H1 (cell line): Measurements from ENCODE around the gene ARHGAP26. TPM values are rescaled to one million over a fixed set of nuclear protein-coding genes. Genes with fewer than 3 reads are reported as not detected.

Experiments used
- JUN ChIP-seq: IDR thresholded peaks from 2 replicates; pipeline ENCODE4 v1.6.1; 2011; ENCODE audit warnings: low read depth, mild to moderate bottlenecking, improper control_type of control experiment, low read length
- SIN3A ChIP-seq, 2 experiments: IDR thresholded peaks in 1 of 2; conservative IDR thresholded peaks in 1 of 2; 2 replicates each; pipeline ENCODE4 v1.6.1; 2011 to 2012; ENCODE audit warnings: low read length in 2 of 2, improper control_type of control experiment in 1 of 2, low read depth in 1 of 2, mild to moderate bottlenecking in 1 of 2
- SRF ChIP-seq: IDR thresholded peaks from 2 replicates; pipeline ENCODE4 v1.6.1; 2011; ENCODE audit warnings: mild to moderate bottlenecking, low read depth, low read length, moderate library complexity
- polyA plus RNA-seq, 7 experiments: library from polyadenylated mRNA; depleted of rRNA in 3 of 7; stranded (reverse) in 5 of 7; unstranded in 2 of 7; fragments of >200 nt in 5 of 7; fragments of 200-250 nt in 2 of 7; gene quantifications; 1 replicate in 5 of 7; 2 replicates in 1 of 7; 4 replicates in 1 of 7; pipeline versions ENCODE4 v1.2.1 to v1.2.3, GENCODE V29; 2011 to 2013; ENCODE audit warnings: missing spikeins in 2 of 7, mixed read lengths in 2 of 7
- total RNA-seq: library from RNA; stranded (reverse); fragmentation: NEBNext Ultra II Directional; extraction: Animal tissue kit (Norgen Biotek cat#: 25700); gene quantifications from 2 replicates; pipeline ENCODE4 v1.2.1, GENCODE V29; 2021
- TF ChIP-seq, protein P1 (sequence below): IDR thresholded peaks from 2 replicates; pipeline ENCODE4 v1.6.1; 2012; ENCODE audit warnings: low read length, inconsistent platforms

ARHGAP26 gene
- total and polyA plus RNA-seq, 2 of the 8 experiments (the other 6 are each of a cell fraction or from before 2014, with no cell fraction given), result 7.1 to 24.8 TPM

GRCh38 chr5:142831009-142831383 lies 60.8 kb downstream of the ARHGAP26 start (continued):
- TF ChIP-seq SIN3A (conservative IDR thresholded peaks at IDR 0.05 in 1 of 2, IDR thresholded peaks at IDR 0.05 in 1 of 2; ENCODE audit: low read depth in 1 of 2, low read length in 2 of 2), result no peak
- TF ChIP-seq JUN, result no peak
- TF ChIP-seq, protein P1, sequence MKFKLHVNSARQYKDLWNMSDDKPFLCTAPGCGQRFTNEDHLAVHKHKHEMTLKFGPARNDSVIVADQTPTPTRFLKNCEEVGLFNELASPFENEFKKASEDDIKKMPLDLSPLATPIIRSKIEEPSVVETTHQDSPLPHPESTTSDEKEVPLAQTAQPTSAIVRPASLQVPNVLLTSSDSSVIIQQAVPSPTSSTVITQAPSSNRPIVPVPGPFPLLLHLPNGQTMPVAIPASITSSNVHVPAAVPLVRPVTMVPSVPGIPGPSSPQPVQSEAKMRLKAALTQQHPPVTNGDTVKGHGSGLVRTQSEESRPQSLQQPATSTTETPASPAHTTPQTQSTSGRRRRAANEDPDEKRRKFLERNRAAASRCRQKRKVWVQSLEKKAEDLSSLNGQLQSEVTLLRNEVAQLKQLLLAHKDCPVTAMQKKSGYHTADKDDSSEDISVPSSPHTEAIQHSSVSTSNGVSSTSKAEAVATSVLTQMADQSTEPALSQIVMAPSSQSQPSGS, result no peak
- TF ChIP-seq SRF, result no peak
